Colonic mucosa (tissue), 4 donors: Measurements from ENCODE around the gene ENOPH1. TPM values are rescaled to one million over a fixed set of nuclear protein-coding genes. Genes with fewer than 3 reads are reported as not detected.

Source experiments
- DNase-seq: peaks from one replicate; pipeline ENCODE4 v3.0.0-alpha.2; 2020
- H3K27ac ChIP-seq: fragments of 200-600 bp; one replicate; pipeline ENCODE4 v1.8.0; 2021
- H3K27me3 ChIP-seq: fragments of 200-600 bp; one replicate; pipeline ENCODE4 v1.8.0; 2021
- H3K36me3 ChIP-seq: fragments of 200-600 bp; one replicate; pipeline ENCODE4 v1.8.0; 2021
- H3K4me1 ChIP-seq: fragments of 200-600 bp; one replicate; pipeline ENCODE4 v1.8.0; 2021; ENCODE audit warnings: mild to moderate bottlenecking
- H3K4me3 ChIP-seq: fragments of 200-600 bp; one replicate; pipeline ENCODE4 v1.8.0; 2021
- H3K9ac ChIP-seq, 2 donors: one replicate each; pipeline ENCODE4 v1.7.0; 2013; ENCODE audit warnings: control low read depth in 2 of 2, low read depth in 2 of 2, low read length in 2 of 2
- H3K9me3 ChIP-seq: fragments of 200-600 bp; one replicate; pipeline ENCODE4 v1.8.0; 2021
- intact Hi-C: fragments of 100-400 bp; cut with DNase I; formaldehyde crosslinking; loops from one replicate; pipeline ENCODE4 v1.14.1; 2022
- total RNA-seq, 2 donors: library from RNA; stranded (reverse); fragmentation: NEBNext Ultra II Directional in 1 of 2; extraction: Animal tissue kit (Norgen Biotek cat#: 25700) in 1 of 2; gene quantifications; one replicate each; pipeline ENCODE4 v1.2.1, GENCODE V29; 2021
- TF ChIP-seq, protein P1 (sequence below): fragments of 200-600 bp; IDR thresholded peaks from one replicate; pipeline ENCODE4 v1.8.0; 2022; ENCODE audit warnings: antibody characterized with exemption, mild to moderate bottlenecking
- donor health status: healthy.
- donor health status: DM: no; HTN: no; CAD: no.
- donor health status: DM: no; HTN: no; CAD: no.

Gene ENOPH1
- total RNA-seq, 2 donors from 2014 or later: 19.9 to 38.5 TPM

DNA sequence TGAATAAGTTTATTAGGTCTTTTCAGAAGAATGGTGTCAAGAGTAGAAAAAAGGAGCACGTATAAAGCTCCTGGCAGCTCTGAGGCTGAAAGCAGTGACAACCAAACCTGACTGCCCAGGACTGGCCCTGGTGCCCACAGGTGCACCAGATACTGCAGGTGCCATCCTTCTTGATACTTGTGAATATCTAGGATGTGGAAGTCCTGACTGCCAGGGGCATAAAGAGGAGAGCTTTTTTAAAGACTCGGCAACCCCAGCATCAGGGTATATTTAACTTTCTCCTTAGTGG lies 70.7 kb downstream of the ENOPH1 start:
- Histone ChIP-seq H3K9me3 (no peaks in the 10 kb centered on the region), H3K9ac (no peak overlapping the region), H3K36me3 (no peaks in the 10 kb centered on the region), H3K27me3 (no peaks in the 10 kb centered on the region), H3K4me3 (no peak overlapping the region), H3K27ac (no peak overlapping the region), H3K4me1 (no peaks in the 10 kb centered on the region)
- TF ChIP-seq, protein P1, sequence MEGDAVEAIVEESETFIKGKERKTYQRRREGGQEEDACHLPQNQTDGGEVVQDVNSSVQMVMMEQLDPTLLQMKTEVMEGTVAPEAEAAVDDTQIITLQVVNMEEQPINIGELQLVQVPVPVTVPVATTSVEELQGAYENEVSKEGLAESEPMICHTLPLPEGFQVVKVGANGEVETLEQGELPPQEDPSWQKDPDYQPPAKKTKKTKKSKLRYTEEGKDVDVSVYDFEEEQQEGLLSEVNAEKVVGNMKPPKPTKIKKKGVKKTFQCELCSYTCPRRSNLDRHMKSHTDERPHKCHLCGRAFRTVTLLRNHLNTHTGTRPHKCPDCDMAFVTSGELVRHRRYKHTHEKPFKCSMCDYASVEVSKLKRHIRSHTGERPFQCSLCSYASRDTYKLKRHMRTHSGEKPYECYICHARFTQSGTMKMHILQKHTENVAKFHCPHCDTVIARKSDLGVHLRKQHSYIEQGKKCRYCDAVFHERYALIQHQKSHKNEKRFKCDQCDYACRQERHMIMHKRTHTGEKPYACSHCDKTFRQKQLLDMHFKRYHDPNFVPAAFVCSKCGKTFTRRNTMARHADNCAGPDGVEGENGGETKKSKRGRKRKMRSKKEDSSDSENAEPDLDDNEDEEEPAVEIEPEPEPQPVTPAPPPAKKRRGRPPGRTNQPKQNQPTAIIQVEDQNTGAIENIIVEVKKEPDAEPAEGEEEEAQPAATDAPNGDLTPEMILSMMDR: no peak
- no peak for DNase-seq
- intact Hi-C loops: no loop called here

- TF ChIP-seq, protein P1: no peak
- no peak for DNase-seq
- Histone ChIP-seq H3K27me3 (no peaks in the 10 kb centered on the region), H3K4me3 (no peak overlapping the region), H3K4me1 (no peaks in the 10 kb centered on the region), H3K27ac (no peak overlapping the region), H3K9me3 (no peaks in the 10 kb centered on the region), H3K9ac (no peak overlapping the region), H3K36me3 (no peaks in the 10 kb centered on the region)
- intact Hi-C loops: no loop called here
Observed at GRCh38 chr4:82508011-82508410, 77.6 kb downstream of the ENOPH1 start.

GRCh38 chr4:82508806-82509428 lies 78.5 kb downstream of the ENOPH1 start:
- Histone ChIP-seq H3K4me3 (no peak overlapping the region), H3K4me1 (no peaks in the 10 kb centered on the region), H3K27ac (no peak overlapping the region), H3K27me3 (no peaks in the 10 kb centered on the region), H3K9ac (no peak overlapping the region), H3K9me3 (no peaks in the 10 kb centered on the region), H3K36me3 (no peaks in the 10 kb centered on the region)
- TF ChIP-seq, protein P1: no peak
- no peak for DNase-seq
- intact Hi-C loops: no loop called here

DNA sequence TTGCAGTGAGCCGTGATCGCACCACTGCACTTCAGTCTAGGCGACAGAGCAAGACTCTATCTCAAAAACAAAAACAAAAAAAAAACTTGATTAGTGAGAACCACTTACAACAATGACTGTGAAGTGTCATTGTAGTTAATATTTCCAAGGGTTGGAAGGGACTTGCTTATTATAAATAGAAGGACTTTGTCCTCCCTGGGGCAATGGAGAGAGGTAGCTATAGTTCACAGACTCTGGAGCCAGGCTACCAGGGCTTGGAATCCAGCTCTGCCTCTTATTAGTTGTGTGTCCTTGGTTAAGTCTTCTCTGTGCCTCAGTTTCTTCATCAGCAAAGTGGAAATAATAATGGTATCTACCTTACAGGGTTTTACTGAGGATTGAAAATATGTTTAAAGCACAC lies 79.8 kb downstream of the ENOPH1 start:
- no peak for DNase-seq
- Histone ChIP-seq H3K9me3 (no peaks in the 10 kb centered on the region), H3K27ac (no peak overlapping the region), H3K9ac (no peak overlapping the region), H3K4me3 (no peak overlapping the region), H3K4me1 (no peaks in the 10 kb centered on the region), H3K36me3 (no peaks in the 10 kb centered on the region), H3K27me3 (no peaks in the 10 kb centered on the region)
- TF ChIP-seq, protein P1: no peak
- intact Hi-C loops: no loop called here

Other genes starting within 250 kb of the ENOPH1 start
- gene HNRNPD, start 56.6 kb upstream of the ENOPH1 start, total RNA-seq: 100 to 1,000 TPM; 145 to 181 TPM
- gene HNRNPDL, start 128 bp upstream of the ENOPH1 start, total RNA-seq: 100 to 1,000 TPM in 1 of 2 donors, 10 to 100 TPM in 1; 95.5 to 137 TPM
- gene TMEM150C, start 131.4 kb downstream of the ENOPH1 start, total RNA-seq: 1 to 10 TPM; 1.2 to 2.5 TPM